NCI-H2107 treated with DMSO at 0.1 percent for 48 hours (cell line): ENCODE results near the gene PPA1.
"Not testable (repeated sequence)": the region's sequence is repeated elsewhere in the genome, so short reads cannot be mapped to it uniquely, and the experiment has no call there.

Experiments used
- DNase-seq: peaks from one replicate; lab custom pipeline; 2025; ENCODE audit not compliant: unreplicated experiment; lab: John Stamatoyannopoulos, UW

PPA1 gene

DNA sequence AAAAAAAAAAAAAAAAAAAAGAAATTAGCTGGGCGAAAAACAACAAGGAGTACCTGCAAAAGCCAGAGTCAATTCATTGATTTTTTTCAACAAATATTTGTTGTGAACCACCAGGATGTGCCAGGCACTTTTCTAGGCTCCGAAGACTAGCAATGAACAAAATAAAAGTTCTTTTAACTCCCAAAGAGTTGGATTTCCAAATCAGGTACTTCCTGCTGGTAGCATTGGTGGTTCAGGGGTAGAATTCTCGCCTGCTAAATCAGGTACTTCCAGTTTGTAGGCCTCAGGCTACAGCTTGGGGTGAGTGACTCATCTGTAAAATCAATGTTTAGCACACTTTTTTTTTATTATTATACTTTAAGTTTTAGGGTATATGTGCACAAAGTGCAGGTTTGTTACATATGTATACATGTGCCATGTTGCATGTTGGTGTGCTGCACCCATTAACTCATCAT, 10.9 kb downstream of the PPA1 start:
- no peak for DNase-seq

DNA sequence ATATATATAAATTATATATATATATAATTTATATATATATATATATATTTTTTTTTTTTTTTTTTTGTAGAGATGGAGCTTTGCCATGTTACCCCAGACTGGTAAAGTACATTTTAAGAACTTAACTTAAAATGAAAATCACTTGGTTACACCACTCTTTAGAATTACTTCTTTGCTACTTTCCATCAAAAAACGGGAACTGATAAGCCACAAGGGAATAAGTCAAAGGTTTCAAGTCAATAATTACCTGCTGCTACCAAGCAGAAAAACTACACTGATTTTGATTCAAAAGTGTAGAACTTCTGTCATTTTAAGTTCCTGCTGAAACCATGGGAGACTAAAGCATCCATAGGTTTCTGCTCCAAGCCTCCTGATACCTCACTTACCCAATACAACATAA, 12.2 kb downstream of the PPA1 start:
- no peak for DNase-seq

DNA sequence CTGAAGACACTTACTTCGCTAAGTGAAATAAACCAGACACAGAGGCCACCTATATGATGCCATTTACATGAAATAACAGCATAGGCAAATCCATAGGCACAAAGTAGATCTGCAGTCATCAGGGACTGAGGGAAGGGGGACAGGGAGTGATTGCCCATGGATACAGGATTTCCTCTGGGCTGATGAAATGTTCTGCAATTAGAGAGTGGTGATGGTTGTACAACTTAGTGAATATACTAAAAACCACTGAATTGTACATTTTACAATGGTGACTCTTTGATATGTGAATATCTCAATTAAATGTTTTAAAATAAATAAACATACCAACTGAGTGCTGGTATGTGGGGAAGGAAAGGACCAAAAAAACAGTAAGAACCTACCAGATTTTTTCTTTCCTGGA, 20.4 kb downstream of the PPA1 start:
- DNase-seq: no peak

DNA sequence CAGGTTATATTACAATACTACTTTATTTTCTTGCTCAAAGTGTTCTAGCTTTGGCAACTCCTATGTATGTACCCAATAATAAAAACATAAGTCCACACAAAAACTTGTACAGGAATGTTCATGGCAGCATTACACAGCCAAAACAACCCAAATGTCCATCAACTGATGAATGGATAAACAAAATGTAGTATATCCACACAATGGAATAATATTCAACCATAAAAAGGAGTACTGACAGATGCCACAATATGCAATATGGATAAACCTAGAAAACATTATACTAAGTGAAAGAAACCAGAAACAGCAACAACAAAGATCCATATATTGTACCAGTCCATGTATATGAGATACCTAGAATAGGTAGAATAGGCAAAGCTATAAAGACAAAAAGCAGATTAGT, 21.0 kb downstream of the PPA1 start:
- no peak for DNase-seq

DNA sequence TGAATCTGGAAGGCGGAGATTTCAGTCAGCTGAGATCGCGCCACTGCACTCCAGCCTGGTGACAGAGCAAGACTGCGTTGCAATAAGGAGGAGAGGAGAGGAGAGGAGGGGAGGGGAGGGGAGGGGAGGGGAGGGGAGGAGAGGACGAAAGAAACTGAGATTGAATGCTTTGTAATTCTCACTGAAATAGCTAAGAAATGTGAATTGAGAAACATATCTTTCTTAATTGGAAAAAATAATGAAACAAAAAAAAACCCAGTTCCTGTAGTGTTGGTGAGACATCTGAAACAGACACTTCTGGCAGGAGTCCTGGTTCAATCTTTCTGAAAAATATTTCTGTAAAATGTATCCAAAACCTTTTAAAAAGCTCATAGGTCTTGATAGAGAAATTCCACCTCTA, 26.5 kb downstream of the PPA1 start:
- DNase-seq: no peak

DNA sequence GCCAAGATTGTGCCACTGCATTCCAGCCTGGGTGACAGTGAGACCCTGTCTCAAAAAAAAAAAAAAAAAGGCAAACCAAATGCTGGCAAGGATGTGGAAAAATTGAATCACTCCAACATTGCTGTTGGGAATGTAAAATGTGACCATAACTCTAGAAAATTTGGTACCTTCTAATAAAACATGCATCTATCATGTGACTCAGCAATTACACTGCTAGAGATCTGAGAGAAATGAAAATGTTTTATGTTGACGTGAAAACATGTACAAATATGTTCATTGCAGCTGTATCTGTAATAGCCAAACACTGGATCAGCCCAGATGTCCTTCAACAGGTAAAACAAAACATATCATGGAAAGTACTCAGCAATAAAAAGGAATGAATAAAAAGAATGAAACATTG, 32.1 kb downstream of the PPA1 start:
- no peak for DNase-seq

DNA sequence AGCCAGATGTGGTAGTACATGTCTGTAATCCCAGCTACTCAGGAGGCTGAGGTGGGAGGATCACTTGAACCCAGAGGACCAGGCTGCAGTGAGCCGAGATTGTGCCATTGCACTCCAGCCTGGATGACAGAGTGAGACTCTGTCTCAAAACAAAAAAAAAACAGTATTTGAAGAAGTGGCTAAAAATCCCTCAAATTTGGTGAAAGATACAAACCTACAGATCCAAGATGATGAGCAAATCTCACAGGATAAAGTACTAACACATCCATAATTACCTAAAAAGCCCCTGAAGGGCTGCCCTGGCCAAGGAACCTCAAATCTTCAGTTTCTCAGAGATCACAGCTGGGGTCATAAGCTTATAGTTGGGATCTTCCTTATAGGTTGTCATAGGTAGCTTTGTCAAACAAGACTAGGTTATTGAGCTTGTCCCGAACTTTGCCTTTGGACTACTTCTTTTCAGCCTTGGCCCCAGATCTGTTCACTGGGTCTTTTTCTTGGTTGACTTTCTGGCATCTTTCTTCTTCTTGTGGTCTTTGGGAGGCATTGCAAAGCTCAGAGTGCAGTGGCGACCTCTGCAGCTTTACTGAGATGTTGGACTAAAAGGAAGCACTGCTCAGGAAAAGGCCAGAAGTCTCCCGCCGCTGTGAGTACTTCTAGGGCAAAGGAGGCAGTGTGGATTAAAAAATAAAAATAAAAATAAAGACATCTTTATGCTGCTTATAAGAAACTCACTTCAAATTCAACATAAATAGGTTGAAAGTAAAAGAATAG, 34.3 kb downstream of the PPA1 start:
- no peak for DNase-seq

DNA sequence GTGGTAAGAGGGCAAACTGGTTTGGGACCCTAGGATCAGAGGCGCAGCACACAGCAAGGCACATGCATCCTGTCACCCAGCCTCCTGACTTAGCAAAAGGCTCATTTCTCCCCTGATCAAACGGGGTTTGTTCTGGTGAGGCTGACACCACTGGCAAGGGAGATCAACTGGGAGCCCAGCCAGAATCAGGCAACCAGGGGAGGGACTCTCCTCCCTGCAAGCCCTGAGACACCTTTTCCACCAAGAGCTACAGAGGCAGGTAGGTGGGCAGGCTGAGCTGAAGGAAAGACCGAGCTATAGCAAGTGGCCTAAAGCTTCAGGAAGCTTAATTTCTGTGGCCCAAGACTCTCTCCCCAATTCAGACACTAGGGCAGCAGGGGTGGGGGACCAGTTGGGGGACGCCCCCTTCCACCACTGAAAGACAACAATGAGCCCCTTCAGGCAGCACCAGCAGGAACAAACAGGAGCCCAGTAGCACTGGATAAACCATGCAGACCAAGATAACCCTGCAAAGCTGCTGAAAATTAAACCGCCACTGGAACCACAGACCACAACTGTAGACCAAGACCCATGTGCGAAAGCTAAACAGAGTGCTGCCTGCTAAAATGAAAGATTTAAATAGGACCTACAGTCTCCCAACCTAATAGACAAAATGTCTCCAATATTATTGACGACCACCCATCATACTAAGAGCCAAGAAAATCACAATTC, 35.8 kb downstream of the PPA1 start:
- no peak for DNase-seq

DNA sequence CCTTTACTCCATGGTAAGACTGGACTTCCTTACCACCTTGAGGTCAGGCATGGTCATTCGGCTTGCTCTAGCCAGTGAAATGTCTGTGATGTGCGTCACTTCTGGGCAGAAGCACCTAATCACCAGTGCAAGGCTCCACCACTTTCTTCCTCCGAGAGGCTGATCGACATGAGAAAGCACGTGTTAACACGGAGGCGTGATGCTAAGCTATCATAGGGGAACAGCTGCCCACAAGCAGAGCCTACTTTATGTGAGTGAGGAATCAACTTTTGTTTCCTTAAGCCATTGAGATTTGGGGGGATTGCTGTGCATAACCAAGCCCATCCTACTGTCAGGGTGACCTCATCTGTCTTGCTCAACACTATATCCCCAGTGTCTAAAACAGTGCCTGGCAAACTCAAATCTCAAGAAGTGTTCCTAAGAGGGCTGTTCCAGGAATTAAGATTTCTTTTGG, 39.8 kb downstream of the PPA1 start:
- no peak for DNase-seq

DNA sequence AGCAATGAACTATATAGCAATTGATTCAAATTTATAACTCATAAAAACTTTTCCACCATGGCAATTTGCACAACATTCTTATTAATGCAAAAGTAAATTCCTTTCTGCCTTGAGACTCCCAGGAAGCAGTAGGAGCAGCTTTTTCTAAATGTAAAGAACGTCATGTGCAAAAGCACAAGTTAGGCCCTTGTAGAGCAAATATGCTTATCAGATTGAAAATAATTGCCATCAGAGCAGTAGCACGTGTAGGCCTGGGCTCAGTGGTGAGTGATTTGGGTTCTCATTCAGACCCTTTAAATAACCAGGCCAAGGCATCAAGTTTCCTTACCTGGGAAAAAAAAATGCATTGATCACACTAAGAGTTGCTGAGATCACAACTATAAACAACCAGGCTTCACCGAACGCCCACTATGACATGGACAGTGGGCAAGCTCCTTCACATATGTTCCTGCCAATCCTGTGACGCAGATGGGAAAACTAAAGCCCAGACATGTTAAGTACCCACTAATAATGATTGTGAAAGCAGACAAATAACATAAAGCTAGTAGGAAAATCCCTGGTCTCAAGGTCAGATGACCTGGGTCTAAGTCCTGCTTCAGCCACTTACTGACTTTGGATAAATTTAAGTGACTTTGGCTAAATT, 40.8 kb downstream of the PPA1 start:
- no peak for DNase-seq

DNA sequence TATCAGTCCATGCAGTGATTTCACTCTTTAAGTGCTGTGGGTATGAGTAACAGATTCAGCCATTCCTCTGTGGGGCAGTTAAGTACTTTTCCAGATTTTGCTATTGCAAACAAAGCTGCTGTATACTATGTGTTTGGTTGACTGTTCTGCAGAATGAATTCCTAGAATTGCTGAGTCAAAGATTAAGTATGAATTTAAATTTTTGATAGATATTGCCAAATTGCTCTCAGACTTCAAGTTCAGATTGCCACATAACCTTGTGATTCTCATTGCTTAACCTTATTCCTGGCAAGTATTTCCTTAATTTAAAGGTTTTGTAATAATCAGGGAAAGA, 41.3 kb downstream of the PPA1 start:
- DNase-seq: no peak

DNA sequence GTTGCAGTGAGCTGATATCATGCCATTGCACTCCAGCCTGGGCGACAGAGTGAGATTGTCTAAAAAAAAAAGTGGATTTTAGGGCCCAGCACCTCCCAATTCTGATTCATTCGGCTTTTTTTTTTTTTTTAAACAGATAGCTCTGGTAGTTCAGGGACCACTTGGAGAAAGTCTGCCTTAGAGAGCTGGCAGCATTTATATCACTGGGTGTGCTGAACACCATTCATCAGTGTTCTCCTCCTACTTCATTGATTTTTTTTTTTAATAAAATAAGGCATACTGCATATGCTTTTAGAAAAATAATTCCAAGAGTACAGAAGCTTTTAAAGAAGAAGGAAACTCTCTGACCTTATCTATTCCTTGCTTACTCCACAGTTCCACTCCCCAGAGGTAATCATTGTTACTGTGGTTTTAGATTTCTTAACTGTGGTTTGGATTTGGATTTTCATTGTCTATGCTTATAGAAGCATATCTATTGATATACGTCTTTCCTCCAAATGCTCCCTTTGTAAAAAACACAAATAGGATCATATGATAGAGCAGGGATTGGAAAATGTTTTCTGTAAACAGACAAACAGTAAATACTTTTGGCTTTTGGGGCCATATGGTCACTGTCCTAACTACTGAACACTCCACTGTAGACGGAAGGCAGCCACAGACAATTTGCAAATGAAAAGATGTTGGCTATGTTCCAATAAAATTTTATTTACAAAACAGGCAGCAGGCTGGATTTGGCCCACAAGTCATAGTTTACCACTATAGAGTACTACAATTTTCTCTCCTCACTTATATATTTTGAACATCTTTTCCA, 41.9 kb downstream of the PPA1 start:
- DNase-seq: peak; percentile 47

DNA sequence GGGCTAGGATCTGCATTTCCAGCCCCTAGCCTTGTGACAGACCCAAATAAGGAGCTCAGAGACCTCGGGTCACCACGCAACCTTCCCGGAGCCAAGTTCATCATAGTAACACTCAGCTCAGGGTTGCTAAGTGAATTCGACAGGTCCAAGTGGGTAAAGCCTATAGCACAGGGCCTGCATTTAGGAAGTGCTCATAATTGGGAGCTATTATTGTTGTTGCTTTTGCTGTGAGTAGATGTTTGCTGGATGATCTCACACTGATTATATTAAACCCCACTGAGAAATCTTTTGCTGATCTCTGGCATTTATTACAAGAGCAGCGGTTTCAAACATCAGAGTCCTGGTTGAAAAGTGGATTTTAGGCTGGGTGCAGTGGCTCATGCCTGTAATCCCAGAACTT, 42.6 kb downstream of the PPA1 start:
- no peak for DNase-seq

DNA sequence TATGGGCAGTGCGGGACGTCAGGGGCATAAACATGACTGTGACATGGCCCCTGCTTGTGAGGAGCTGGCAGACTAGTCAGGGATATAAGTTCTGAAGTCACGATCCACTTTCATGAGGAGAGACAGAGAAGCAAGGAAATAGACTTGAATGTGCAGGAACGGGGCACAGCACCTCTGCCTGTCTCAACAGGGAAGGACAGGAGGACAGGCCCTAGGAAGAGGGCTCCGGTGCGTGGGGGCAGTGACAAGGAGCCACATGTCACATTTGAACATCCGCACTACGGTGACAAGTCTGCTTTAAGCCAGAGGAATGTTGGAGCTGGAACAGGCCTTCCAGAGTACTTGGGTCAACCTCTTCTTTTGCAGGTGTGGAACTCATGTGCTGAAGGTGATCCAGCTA, 43.1 kb downstream of the PPA1 start:
- no peak for DNase-seq

DNA sequence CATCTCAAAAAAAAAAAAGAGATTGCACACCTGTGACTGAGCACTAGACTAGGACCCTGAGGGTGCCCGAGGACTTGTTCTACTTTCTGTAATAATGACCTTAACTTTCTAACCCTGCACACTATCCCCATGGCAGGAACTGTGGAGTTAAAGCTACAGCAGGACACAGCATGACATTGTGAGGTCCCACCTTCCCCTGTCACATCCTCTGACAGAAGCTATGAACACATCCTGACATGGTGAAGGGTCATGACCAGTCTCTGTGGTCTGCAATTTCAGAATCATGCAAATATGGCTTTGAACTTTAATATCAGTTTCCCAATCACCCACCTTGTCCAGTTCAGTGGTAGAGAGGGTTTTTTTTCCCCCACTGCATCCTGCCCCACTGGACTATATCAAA, 44.5 kb downstream of the PPA1 start:
- DNase-seq: no peak

DNA sequence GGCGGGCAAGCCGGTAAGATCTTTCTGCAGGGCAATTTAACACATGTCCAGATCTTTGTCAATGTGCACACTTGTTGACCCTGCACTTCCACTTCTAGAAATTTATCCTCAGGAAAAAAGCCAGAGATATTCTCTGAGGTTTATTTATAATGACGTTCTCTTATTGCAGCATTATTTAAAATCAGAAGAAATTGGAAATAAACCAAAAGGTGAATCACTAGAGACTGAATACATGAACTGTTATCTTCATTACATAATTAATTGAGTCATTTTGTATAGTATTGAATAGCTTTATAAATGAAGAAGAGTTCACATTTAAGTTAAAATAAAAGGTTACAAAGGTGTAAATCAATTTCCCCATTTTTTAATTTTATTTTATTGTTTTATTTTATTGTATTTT, 46.7 kb downstream of the PPA1 start:
- DNase-seq: no peak

DNA sequence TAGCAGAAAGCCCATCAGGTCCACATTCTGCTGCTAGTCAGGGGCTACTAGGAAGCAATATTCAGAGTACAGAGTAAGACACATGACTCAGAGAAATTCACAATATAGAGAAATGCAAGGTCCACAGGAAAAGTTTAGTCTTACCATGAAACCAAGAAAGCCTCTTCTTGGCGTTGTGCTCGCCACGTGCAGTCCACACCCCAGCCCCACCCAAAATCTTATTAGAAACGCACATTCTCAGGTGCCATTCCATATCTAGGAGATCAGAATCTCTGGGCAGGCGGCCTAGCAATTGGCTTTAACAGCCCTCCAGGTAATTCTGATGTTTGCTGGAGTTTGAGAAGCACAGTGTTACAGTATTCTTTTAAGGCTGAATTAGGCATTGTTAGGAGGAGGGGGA, 47.1 kb downstream of the PPA1 start:
- no peak for DNase-seq

DNA sequence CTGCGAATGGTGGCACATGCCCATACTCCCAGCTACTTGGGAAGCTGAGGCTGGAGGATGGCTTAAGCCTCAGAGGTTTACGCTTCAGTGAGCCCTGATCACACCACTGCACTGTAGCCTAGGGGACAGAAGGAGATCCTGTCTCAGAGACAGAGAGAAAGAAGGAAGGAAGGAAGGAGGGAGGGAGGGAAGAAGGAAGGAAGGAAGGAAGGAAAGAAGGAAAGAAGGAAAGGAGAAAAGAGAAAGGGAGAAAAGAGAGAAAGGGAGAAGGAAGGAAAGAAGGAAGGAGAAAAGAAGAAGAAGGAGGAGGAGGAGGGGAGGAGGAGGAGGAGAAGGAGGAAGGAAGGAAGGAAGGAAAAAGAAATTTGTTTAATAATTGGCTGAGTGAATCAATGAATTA, 49.9 kb downstream of the PPA1 start:
- DNase-seq: no peak

DNA sequence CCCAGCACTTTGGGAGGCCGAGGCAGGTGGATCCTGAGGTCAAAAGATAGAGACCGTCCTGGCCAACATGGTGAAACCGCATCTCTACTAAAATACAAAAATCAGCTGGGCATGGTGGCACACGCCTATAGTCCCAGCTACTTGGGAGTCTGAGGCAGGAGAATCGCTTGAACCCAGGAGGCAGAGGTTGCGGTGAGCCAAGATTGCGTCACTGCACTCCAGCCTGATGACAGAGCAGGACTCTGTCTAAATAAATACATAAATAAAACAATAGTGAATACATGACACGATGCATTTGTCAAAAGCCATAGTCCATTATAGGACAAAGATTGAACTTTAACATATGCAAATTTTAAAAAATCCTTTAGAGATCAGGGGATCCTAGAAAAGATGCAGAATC, 54.0 kb downstream of the PPA1 start:
- DNase-seq: not testable (repeated sequence)

DNA sequence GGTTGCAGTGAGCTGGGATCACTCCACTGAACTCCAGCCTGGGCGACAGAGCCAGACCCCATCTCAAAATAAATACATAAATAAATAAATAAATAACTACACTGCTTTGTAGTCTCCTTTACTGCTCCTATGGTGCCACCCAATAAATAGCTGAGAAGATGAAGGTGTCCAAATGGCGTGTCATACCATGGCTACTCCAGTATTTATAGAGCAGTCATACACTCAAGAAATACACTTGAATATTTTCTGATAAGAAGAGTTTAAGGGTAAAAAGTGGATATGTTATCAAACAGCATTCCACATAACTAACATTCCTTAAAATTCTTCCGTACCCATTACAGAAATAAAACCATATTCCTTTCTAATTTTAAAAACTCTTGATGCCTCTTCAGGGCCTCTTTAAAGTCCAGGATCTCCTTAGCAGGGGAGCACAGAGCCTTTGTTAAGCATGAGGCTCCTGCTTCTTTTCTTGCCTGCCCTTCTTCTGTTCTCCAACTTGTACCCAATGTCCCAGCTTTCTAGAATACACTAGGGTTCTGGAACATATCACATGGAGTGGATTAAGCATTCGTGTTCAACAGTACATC, 55.0 kb downstream of the PPA1 start:
- no peak for DNase-seq

DNA sequence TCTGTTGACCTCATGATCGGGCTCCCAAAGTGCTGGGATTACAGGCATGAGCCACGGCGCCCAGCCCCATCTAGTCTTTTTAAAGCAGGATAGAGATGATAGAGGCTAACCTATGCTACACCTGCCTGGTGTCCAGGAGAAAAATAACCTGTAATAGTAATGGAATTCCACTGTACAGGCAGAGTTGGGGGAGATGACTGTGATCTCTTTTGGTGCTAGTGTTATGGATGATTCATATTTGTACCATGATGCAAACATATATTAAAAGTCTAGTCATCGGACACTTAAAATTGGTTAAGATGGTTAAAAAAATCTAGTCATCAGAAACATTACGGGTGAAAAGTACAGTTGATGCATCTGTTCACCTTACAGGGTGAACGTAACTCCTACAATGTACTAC, 56.8 kb downstream of the PPA1 start:
- no peak for DNase-seq
